SJCRH30 (cell line): Measurements from ENCODE around the gene BRMS1. TPM values are rescaled to one million over a fixed set of nuclear protein-coding genes. Genes with fewer than 3 reads are reported as not detected.

Source experiments
- DNase-seq, 2 experiments: peaks; one replicate each; pipeline ENCODE4 v3.0.0-alpha.2; 2015 to 2020
- H3K27ac ChIP-seq: fragments of 250-450 bp; sonication (Bioruptor Pico); 2 replicates; pipeline ENCODE4 v1.5.1; 2020; ENCODE audit warnings: mild to moderate bottlenecking, moderate library complexity
- H3K27me3 ChIP-seq: fragments of 250-450 bp; sonication (Bioruptor Pico); 2 replicates; pipeline ENCODE4 v1.5.1; 2020; ENCODE audit warnings: mild to moderate bottlenecking, moderate library complexity
- H3K36me3 ChIP-seq: fragments of 250-450 bp; sonication (Bioruptor Pico); 2 replicates; pipeline ENCODE4 v1.5.1; 2020; ENCODE audit warnings: mild to moderate bottlenecking, moderate library complexity
- H3K4me1 ChIP-seq: fragments of 250-450 bp; sonication (Bioruptor Pico); 2 replicates; pipeline ENCODE4 v1.5.1; 2020; ENCODE audit warnings: mild to moderate bottlenecking, moderate library complexity
- H3K4me3 ChIP-seq: fragments of 250-450 bp; sonication (Bioruptor Pico); 2 replicates; pipeline ENCODE4 v1.5.1; 2020; ENCODE audit warnings: mild to moderate bottlenecking, moderate library complexity
- H3K9me3 ChIP-seq: fragments of 250-450 bp; sonication (Bioruptor Pico); replicated peaks from 2 replicates; pipeline ENCODE4 v1.5.1; 2020; ENCODE audit warnings: mild to moderate bottlenecking, moderate library complexity
- total RNA-seq: library from RNA; depleted of rRNA; stranded (reverse); fragments of >200 nt; shearing (Covaris generic); gene quantifications from 2 replicates; pipeline ENCODE4 v1.2.3, GENCODE V29; 2014

BRMS1 gene
- total RNA-seq, 1 experiment from 2014 or later = 40.5 TPM

GRCh38 chr11:66293777-66294625, 50.9 kb downstream of the BRMS1 start:
- no peak for DNase-seq
- Histone ChIP-seq H3K9me3 (no peaks in the 10 kb centered on the region), H3K4me3 (no peak overlapping the region), H3K27me3 (no peaks in the 10 kb centered on the region), H3K27ac (no peak overlapping the region), H3K4me1 (no peaks in the 10 kb centered on the region; the same call in 1 of the 2 replicates), H3K36me3 (no peaks in the 10 kb centered on the region)

GRCh38 chr11:66293352-66293751, 51.6 kb downstream of the BRMS1 start:
- H3K36me3 ChIP-seq = no peaks in the 10 kb centered on the region
- no peaks in the 10 kb centered on the region; the same call in 1 of the 2 replicates for H3K4me1 ChIP-seq
- H3K27me3 ChIP-seq = no peaks in the 10 kb centered on the region
- no peak for DNase-seq
- H3K27ac ChIP-seq = no peak overlapping the region
- H3K9me3 ChIP-seq = no peaks in the 10 kb centered on the region
- H3K4me3 ChIP-seq = no peak overlapping the region

GRCh38 chr11:66292543-66293332, 52.2 kb downstream of the BRMS1 start:
- Histone ChIP-seq H3K4me1 (peaks cover 4% of the 10 kb centered on the region; the same call in 1 of the 2 replicates), H3K27ac (no peak overlapping the region), H3K4me3 (no peak overlapping the region), H3K27me3 (no peaks in the 10 kb centered on the region), H3K36me3 (no peaks in the 10 kb centered on the region), H3K9me3 (no peaks in the 10 kb centered on the region)
- DNase-seq = no peak

- no peaks in the 10 kb centered on the region for H3K36me3 ChIP-seq
- H3K4me1 ChIP-seq = peaks cover 4% of the 10 kb centered on the region; the same call in 1 of the 2 replicates
- DNase-seq = no peak
- no peak within 1 kb of the TSS for H3K27ac ChIP-seq
- no peak within 1 kb of the TSS for H3K4me3 ChIP-seq
- no peaks in the 10 kb centered on the region for H3K9me3 ChIP-seq
- no peaks in the 10 kb centered on the region for H3K27me3 ChIP-seq
Observed at GRCh38 chr11:66291706-66292542, 53.0 kb downstream of the BRMS1 start, which contains the start of gene TMEM151A. TSS of gene TMEM151A (plus strand) at chr11:66291894. CDS start at chr11:66292014, 120 bp downstream.

GRCh38 chr11:66291303-66291705, 53.6 kb downstream of the BRMS1 start:
- Histone ChIP-seq H3K4me3 (no peak overlapping the region), H3K27me3 (no peaks in the 10 kb centered on the region), H3K4me1 (peaks cover 4% of the 10 kb centered on the region; the same call in 1 of the 2 replicates), H3K27ac (no peak overlapping the region), H3K9me3 (no peaks in the 10 kb centered on the region), H3K36me3 (no peaks in the 10 kb centered on the region)
- no peak for DNase-seq

GRCh38 chr11:66290330-66290621, 54.6 kb downstream of the BRMS1 start:
- Histone ChIP-seq H3K27me3 (no peaks in the 10 kb centered on the region), H3K36me3 (no peaks in the 10 kb centered on the region), H3K4me3 (no peak overlapping the region; the same call in 1 of the 2 replicates), H3K27ac (no peak overlapping the region), H3K4me1 (peaks cover 4% of the 10 kb centered on the region; the same call in 1 of the 2 replicates), H3K9me3 (no peaks in the 10 kb centered on the region)
- DNase-seq = no peak

- no peaks in the 10 kb centered on the region for H3K27me3 ChIP-seq
- H3K9me3 ChIP-seq = no peaks in the 10 kb centered on the region
- peak overlapping the region; percentile 84 for H3K4me3 ChIP-seq
- no peak overlapping the region for H3K27ac ChIP-seq
- peak; percentile 86 to 87 for DNase-seq
- H3K4me1 ChIP-seq = peaks cover 4% of the 10 kb centered on the region; the same call in 1 of the 2 replicates
- no peaks in the 10 kb centered on the region for H3K36me3 ChIP-seq
Observed at GRCh38 chr11:66289548-66290329, 55.2 kb downstream of the BRMS1 start.

GRCh38 chr11:66288671-66289547, 56.0 kb downstream of the BRMS1 start, which contains the start of gene YIF1A:
TSS of gene YIF1A (minus strand) at chr11:66289143. CDS start at chr11:66288985, 158 bp downstream.
- no peaks in the 10 kb centered on the region for H3K27me3 ChIP-seq
- H3K4me3 ChIP-seq = peak within 1 kb of the TSS; percentile 84
- H3K4me1 ChIP-seq = peaks cover 4% of the 10 kb centered on the region; the same call in 1 of the 2 replicates
- peak within 1 kb of the TSS; percentile 37; the same call in 1 of the 2 replicates for H3K27ac ChIP-seq
- no peaks in the 10 kb centered on the region for H3K9me3 ChIP-seq
- no peaks in the 10 kb centered on the region for H3K36me3 ChIP-seq
- peak; percentile 98 for DNase-seq

GRCh38 chr11:66287889-66288670, 56.8 kb downstream of the BRMS1 start:
- H3K27me3 ChIP-seq = no peaks in the 10 kb centered on the region
- DNase-seq = no peak
- H3K36me3 ChIP-seq = no peaks in the 10 kb centered on the region
- peaks cover 4% of the 10 kb centered on the region; the same call in 1 of the 2 replicates for H3K4me1 ChIP-seq
- H3K9me3 ChIP-seq = no peaks in the 10 kb centered on the region
- peak overlapping the region; percentile 84 for H3K4me3 ChIP-seq
- H3K27ac ChIP-seq = peak overlapping the region; percentile 37; the same call in 1 of the 2 replicates
